GM19043 (cell line): ENCODE data around the gene PDSS1.
A peak's percentile ranks its signal among the peaks of the same experiment; 100 is the strongest.
"Not testable (repeated sequence)": the region's sequence is repeated elsewhere in the genome, so short reads cannot be mapped to it uniquely, and the experiment has no call there.

ENCODE experiments used
- ATAC-seq: cut with Tn5 transposase; IDR thresholded peaks from one replicate; pipeline ENCODE4 v1.9.1; 2021; ENCODE audit warnings: low read depth; ENCODE audit not compliant: unreplicated experiment

Gene PDSS1, protein sequence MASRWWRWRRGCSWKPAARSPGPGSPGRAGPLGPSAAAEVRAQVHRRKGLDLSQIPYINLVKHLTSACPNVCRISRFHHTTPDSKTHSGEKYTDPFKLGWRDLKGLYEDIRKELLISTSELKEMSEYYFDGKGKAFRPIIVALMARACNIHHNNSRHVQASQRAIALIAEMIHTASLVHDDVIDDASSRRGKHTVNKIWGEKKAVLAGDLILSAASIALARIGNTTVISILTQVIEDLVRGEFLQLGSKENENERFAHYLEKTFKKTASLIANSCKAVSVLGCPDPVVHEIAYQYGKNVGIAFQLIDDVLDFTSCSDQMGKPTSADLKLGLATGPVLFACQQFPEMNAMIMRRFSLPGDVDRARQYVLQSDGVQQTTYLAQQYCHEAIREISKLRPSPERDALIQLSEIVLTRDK

DNA sequence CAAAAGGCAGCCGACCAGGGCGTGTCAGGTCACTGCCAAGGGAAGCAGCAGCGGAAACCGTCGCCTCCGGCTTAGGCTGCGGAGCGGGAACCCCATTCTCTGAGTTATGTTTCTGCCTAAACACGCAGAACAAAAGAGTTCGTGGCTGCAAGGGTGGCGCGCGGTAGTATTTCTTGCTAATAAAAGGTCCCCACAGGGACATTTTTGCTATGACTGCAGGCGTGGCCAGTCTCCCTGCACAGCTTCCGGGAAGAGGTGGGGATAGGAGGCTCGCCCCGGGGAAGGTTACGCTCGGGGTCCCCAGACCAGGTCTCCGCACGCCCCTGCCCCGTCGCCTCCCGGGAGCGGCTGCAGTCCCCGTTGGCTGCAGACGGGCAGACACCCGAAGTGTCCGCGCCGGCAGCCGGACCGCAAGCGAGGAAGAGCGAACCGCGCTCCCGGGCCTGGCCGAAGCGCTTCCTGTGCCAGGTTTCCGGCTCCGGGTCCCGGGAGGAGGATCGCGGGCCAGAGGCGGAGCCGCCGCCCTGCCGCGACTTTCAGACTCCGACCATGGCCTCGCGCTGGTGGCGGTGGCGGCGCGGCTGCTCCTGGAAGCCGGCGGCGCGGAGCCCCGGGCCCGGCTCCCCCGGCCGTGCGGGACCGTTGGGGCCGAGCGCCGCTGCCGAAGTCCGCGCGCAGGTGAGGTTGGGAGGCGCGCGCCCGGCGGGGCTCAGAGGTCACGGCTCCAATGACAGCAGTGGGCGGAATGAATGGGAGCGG, at the start of gene PDSS1:
Gene PDSS1 (plus strand): TSS at position 539 of the 759 bp plus-strand sequence. CDS start 11 bp downstream, at position 550.
- ATAC-seq, result peak; percentile 79

DNA sequence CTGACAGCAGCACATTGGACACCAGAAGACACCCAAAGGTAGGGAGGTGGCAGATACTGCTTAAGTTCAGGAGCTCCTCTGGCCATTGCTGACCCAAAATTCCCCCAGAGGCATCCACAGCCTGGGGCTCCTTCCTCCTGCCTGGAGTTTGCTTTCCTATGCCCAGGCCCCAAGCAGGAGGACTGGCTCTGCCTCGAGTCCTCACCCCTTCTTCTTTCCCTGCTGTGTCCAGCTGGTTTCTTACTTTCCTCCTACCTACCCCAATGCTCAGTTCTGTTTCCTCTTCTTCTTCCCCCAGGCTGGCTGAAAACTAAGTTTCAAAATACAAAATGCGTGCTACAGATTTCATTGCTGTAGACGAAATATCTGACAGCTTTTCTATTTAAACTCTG, 49.3 kb upstream of the PDSS1 start:
- not testable (repeated sequence) for ATAC-seq

DNA sequence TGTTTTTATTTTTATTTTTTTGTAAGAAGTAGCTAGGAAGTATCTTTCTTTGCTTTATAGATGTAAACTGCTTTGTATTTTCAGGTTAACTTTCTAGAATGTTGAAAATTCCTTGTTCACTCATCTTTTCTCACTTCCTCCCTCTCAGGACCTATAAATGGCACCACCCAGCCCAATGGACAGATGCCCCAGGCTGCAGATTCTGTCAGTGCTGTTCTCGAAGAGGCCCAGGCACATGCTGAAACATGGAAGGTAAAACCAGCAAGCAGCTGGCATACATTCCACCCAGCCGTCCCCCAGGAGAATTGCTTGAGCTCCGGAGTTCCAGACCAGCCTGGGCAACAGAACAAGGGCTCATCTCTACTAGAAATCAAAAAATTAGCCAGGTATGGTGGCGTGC, 47.1 kb upstream of the PDSS1 start:
- no peak for ATAC-seq

DNA sequence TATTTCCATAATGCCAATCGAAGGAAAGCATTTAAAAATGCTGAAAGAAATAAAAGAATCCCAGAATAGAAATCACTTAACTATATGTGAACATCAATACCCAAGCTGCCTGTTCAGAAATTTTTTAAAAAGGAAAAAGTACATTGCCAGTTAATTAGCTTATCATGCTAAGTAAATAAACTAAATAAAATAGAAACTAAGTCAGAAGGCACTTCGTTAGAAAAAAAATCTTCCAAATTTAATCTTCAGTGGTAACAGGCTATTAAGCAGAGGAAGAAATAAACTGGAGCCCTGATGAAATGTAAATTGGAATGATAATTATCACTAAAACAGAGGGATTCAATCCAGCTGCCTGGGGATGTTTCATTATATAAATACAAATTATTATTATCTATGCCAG, 46.0 kb upstream of the PDSS1 start:
- ATAC-seq, result not testable (repeated sequence)

DNA sequence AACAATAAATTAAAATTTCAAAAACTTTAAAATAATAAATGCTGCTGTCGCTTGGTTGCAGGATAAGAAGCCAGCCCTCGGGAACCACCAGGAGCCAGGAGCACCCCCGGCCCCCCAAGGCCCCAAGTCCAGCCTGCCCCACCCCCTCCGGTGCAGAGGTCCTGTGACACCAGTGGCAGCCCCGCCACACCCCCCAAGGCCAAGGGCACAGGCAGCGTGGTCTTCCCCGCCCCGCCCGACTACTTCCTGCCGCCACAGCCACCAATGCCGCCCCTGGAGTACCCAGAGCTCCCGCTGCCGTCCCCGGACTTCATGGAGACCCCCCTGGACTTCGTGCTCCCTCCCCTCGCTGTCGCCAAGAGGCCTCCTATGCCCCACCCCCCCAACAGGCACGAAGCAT, 44.5 kb upstream of the PDSS1 start:
- ATAC-seq, result no peak

DNA sequence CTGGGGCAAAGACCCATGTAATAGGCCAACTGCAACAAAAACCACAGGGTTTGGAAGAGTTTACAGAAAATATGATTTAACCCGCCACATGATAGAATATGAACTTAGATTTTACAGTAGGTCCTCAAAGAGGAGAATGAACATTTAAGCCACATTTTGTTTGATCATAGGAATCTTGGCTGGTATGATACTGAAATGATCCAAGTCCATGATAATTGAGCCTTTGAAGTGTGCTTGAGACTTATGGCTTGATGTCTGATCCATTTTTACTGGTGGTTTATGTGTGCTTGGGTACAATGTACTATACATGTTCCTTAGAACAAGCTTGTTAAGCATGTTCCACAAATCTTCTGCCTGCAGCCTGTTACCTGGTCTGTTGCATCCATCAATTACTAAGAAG, 41.8 kb upstream of the PDSS1 start:
- no peak for ATAC-seq

DNA sequence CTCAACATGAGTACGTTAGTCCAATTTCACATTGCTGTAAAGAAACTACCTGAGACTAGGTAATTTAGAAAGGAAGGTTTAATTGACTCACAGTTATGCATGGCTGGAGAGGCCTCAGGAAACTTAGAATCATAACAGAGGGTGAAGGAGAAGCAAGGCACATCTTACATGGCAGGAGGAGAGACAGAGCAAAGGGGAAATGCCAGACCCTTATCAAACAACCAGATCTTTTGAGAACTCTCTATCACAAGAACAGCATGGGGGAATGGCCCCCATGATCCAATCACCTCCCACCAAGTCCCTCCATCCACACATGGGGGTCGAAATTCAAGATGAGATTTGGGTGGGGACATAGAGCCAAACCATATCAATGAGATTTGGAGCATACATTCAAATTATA, 34.6 kb upstream of the PDSS1 start:
- ATAC-seq, result no peak

DNA sequence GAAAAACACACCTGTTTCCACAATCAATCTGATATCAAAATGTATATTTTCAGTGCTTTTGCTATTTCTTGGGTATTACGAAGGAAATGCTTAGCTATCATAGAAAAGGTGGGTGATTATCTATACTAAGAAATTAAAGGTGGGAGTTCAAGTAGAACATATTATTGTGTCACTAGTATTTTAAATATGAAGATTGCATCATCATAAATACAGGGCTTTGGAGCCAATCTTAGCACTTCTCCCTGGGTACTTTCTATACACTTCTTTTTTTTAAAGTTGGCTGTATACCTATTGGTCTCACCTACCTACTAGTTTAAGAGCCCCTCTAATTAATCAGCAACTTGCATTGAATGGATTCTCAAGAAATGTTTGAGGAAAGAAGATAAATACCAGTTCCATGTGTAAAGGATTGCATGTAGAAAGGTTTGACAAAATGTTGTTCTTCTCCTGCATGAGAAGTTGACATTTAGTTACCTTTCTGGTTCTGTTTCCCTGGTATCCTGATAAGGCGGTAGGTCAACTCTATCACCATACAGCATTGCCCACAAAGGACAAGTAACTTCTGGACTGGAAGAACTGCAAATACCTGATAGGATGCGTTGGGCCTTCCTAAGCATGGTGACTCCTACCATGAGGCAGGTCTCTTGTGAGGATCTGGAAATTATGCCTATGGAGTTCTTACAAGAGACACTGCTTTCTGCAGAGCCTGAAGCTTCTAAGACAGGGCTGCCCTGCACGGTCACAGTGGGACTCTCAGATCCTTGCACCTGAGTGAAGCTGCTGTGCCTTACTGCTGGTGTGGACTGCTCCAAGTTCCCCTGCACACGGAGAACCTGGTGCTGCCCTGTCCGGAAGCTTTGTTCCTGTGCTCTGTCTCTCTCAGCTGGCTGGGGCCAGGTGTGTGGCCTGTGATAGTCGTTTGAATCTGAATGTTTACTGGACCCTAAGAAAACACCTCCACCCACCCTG, 32.1 kb upstream of the PDSS1 start:
- no peak for ATAC-seq

DNA sequence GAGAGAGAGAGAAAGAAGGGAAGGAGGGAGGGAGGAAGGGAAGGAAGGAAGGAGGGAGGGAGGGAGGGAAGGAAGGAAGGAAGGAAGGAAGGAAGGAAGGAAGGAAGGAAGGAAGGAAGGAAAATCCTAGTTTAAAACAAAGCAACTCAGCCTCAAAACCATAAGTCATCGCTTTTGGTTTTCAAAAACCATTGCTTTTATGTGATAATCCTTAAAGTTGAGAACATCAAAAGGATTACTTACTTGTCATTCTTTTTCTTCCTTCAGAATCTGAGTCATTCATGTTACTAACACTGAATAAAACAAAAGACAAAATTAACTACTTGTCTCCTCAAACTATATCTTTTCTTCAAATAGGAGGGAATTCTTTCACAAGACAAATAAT, 21.6 kb upstream of the PDSS1 start:
- no peak for ATAC-seq

DNA sequence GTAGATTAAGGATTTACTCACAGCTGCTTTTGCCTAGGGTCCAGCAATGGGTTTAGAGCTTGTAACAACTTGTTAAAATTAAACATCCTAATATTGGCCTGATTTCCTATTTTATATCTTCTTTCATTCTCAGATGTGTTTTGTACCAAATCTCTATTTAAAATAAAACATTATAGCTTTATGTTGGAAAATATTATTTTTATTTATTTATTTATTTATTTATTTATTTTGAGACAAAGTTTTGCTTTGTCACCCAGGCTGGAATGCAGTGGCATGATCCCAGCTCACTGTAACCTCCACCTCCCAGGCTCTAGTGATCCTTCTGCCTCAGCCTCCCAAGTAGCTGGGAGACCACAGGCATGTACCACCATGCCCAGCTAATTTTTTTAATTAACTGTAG, 17.9 kb upstream of the PDSS1 start:
- ATAC-seq, result no peak

DNA sequence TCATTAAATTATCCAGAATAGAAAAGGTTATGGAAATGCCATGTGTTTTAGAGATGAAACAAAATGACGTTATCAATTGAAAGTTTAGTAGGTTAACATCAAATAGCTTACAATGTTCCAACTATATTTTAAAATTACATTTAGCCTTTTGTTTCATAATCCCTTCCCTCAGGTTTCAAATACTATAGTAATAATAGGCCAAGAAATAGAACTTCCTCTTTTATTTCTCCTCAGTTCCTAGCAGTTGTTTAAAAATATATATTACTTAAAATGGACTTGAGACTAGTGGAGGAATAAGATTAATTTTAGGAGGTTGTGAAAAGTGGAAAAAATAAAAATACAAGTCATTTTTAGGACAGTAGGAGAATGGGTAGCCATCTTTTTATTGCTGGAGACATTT, 16.4 kb upstream of the PDSS1 start:
- ATAC-seq, result no peak

DNA sequence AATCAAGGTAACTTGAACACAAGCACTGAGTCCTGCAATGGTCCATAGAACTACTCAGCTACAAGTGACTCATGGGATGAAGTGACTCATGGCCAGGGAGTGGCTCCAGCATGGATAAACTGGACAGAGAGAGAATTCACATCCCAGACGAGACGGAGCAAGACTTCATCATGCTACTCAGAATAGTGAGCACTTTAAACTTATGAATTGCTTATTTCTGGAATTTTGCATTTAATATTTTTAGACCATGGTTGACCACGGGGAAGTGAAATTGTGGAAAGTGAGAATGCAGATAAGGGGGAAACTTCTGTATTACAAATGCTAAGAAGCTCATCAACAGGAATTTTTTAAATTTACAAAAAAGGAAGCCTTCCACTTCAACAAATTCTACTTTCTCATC, 15.5 kb upstream of the PDSS1 start:
- not testable (repeated sequence) for ATAC-seq

DNA sequence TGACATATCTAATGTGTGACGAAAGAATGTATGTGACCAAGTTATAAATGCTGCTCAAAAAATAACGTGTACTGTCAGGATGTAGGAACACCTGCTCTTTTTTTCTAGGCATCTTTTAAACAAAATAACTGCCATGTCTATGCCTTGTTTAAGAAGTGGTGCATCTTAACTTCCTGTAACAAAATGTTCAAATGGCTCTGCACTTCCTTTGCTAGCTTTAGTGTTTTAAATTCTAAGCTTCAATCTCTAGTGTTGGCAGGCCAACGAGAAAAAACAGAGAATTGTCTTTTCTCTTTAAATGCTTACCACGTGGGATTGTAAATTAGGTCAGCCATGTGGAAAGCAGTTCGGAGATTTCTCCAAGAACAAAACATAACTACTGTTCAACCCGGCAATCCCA, 14.6 kb upstream of the PDSS1 start:
- ATAC-seq, result no peak

DNA sequence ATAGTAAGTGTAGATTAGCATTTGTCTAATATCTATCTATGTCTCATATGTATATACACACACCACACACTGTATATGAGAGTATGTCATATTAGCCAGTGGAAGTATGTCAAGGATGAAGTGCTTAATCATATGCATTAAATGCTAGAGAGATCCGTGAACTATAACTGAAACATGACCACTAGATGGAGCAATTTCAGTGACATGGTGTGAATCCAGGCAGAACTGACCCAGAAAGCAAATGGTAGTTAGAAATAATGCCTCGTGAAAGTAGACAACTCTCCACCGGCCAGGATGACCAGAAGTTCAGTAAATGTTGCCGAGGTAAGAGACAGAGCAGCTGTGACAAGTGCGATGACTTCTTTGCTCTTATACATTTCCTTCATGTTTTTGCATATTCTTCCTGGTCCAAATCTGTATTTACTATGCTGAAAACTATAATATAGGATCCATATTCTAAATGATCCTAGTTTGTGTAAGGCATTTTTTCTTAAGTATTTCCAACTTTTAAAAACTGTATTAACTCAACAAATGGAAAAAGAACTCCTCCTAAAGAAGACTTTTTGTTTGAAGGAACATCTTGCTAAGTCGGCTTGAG, 12.7 kb upstream of the PDSS1 start:
- peak; percentile 79 for ATAC-seq

DNA sequence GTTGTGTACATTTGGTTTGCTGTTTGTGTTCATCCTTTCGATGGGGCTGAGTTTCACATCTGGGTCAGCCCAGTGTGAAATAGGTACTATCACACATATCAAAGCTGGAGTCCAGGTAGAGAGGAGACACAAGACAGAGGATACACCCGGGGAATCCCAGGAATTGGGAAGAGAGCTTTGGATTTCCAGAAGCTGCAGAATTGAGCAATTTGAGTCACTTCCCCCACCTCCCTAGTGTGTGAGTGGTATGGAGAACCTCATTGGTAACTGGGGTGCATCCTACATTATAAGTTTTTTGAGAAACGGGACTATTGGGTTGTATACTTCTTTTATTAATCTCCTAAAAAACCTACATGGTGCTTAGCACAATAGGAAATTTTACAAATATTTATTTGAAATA, 12.1 kb upstream of the PDSS1 start:
- no peak for ATAC-seq

DNA sequence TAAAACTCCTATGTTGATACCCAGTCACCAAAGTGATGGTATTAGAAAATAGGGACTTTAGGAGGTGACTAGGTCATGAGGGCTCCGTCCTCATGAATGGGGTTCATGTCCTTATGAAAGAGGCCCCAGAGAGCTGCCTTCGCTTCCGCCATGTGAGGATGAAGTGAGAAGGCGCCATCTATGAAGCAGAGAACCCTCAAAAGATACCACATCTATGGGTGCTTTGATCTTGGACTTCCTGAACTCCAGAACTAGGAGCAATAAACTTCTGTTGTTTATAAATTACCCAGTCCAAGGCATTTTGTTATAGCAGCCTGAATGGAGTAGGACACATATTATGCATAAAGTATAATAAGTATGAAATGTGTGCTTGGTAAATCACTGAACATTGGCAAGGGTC, 8.1 kb upstream of the PDSS1 start:
- no peak for ATAC-seq

DNA sequence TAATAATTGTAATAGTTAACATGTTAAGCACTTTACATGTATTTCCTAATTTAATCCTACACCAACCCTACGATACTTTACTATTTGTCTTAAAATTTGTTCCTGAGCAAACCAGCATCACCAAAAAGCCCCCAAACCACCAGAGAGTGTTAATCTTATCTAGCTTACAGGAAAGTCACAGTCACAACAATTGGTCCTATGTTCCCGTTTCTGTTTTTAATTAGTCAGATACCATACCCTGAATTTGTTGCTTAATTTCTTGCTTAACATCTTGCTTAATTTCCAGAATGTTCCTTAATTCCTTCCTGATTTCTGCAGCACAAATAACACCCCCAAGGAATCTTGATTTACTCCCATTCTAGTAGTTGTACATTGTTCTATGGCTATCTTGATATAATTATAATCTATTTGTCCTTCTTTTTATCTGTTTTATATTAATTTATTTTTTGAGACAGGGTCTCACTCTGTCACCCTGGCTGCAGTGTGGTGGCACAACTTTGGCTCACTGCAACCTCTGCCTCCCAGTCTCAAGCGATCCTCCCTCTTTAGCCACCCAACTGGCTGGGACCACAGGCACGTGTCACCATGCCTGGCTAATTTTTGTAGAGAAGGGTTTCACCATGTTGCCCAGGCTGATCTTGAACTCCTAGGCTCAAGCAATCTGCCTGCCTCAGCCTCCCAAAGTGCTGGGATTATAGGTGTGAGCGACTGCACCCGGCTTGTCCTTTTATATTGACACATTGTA, 6.6 kb upstream of the PDSS1 start:
- no peak for ATAC-seq

DNA sequence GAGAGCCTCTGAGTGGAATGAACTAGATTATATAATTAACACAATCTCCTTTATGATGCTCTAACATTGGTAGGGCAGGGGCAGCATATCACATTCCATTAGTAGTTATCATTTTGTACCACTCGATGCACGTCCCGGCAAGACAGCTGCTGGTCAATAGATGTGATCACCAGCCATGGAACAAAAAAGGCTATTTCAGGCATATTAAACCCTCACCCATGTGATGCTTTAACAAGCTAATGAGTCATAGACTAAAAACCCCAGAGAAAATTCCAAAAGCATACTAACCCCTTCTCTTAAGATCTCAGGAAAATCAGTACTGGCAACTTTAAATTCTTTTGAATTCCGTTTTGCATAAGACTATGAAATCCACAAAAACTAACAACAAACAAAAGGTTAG, 3.0 kb upstream of the PDSS1 start:
- not testable (repeated sequence) for ATAC-seq

DNA sequence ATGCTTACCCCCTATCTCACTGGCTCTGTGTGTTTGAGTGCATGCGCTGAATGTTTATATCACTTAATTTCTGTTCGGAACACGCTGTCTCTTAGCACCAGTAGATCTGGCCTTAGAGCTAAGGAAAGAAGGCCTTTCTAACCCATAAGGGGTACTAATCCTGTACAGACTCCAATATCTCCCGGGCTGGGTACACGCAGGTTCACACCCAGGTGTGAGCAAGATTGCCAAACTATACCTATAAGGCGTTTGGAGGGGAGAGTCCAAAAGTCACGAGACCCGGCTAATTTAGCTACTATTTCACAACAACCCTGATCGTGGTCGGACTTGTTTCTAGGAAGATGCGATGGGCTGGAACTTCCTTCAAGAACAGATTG, 727 bp upstream of the PDSS1 start:
- no peak for ATAC-seq
